GM19023 (cell line): ENCODE data around the gene EBF3.

Source experiments
- ATAC-seq: cut with Tn5 transposase; IDR thresholded peaks from one replicate; pipeline ENCODE4 v1.9.1; 2021; ENCODE audit warnings: mild to moderate bottlenecking, moderate library complexity; ENCODE audit not compliant: unreplicated experiment

Gene EBF3

GRCh38 chr10:129912986-129913695, 50.9 kb downstream of the EBF3 start:
- no peak for ATAC-seq

GRCh38 chr10:129912166-129912917, 51.7 kb downstream of the EBF3 start:
- ATAC-seq: no peak

- ATAC-seq: no peak
These were observed 52.5 kb downstream of the EBF3 start for GRCh38 chr10:129911451-129912165.

- ATAC-seq: no peak
These were observed 53.2 kb downstream of the EBF3 start for GRCh38 chr10:129910861-129911260.

DNA sequence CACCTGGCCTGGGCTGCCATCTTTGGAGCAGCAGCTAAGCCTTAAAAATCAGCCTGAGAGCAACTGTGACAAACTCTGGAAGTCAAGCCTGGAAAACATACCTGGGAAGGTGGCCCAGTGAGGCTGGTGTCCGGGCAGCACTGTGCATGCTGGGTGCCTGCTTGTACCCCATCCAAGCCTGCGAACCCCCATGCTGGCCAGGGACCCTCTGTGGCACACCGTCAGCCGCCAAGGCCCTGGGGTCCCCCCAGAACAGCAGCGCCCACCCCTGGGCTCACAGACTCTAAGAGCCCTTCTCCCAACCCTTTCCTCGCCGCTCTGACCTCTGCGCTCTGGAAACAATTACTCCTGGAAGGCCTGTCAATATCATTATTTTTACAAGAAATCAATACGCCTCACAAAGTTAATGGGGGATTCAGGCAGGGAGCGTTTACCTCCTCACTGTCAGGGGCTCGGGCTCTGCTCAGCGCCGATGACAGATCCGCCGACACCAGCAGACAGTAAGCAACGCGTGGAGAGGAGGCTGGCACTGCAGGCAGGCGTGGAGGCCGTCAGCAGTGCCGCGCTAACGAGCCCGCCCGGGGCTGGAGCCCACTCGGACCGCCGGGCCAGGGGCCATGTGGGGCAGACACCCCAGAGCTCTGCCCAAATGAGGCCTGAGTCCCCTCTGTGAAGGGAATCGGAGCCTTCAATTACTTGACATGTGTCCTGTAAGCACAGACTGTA, 54.4 kb downstream of the EBF3 start:
- no peak for ATAC-seq

GRCh38 chr10:129909080-129909479, 55.0 kb downstream of the EBF3 start:
- ATAC-seq: no peak

DNA sequence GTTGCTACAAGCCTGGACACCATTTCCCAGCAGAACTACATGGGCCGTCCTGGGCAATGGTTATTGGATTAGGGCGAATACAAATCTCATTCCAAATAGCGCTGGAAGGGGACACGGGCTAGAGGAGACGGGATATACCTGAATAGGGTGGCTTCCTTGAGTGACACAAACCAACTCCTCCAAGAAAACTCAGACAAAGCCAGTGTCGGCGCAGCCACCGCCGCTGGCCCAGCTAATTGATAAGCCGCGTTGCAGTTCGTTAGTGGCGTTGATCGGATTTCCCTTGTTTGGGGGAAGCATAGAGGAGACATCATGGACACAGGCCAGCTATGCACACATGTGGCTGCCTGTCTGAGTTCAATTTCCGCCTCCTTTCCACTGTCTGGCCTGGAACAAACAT, 55.7 kb downstream of the EBF3 start:
- ATAC-seq: no peak

- ATAC-seq: no peak
These were observed 58.5 kb downstream of the EBF3 start for GRCh38 chr10:129905553-129905952.

- no peak for ATAC-seq
These were observed 59.8 kb downstream of the EBF3 start for GRCh38 chr10:129904323-129904722.

DNA sequence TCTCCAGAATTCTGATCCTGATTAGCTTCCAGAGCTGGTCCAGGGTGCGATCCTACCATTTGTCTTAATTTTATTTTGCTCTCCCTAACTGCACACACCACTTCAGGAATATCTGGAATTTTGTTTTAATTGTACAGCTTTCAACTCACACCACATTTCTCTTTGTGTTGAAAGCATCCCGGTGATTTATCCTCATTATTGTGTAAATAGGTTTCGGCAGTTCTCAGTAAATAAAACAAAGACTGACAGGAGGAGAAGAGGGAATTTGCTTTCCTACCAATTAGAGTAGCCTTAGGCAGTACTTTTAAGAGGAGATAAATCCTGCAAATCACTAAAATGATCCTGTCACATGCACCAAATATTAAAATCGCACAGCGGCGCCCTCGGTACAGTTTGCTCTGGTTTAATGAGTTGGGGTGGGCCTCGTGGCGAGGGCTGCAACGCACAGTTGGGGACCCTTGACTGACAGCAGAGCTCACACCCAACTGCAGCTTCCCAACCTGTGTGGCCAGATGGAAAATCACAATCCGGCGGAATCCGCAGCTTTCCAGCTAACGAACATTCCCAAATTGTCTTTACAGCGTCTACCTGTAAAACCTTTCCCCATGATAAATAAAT, 62.6 kb downstream of the EBF3 start:
- ATAC-seq: no peak

- no peak for ATAC-seq
These were observed 63.2 kb downstream of the EBF3 start for GRCh38 chr10:129900825-129901224.

- no peak for ATAC-seq
These were observed 64.6 kb downstream of the EBF3 start for GRCh38 chr10:129899276-129900130.

GRCh38 chr10:129898706-129899268, 65.3 kb downstream of the EBF3 start:
- ATAC-seq: no peak

DNA sequence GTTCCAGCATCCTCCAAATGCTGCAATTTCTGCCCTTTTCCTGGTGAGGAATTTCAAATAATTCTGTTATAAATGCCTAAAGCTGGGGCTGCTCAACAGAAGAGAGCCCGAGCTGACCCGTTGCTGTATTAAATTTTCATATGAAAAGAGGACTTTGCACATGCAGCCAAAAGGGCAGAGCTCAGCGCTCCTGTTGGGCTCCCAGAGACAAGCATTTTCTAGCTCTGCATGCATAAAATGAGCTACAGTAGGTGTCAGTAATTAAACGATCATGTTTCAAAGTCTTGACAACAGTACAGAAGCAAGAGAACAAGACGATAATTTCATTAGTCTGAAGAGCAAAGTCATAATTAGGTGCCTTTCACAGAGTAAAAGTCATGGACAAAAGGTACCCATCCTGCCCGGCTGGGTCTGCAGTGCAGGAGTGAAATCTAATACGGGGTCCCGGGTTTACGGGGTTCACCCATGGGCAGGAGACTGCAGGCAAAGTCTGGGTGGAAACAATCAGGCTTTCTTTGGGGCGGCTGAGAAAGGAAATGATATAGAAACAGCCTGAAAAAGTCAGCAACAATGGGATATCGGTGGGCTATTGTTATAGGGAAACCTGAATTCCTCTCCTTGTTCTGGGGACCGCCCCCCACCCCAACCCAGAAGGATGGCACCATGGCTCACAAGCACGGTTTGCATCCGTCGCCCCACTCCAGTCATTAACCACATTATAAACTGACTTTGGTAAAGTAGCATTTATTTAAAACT, 66.0 kb downstream of the EBF3 start:
- ATAC-seq: no peak

DNA sequence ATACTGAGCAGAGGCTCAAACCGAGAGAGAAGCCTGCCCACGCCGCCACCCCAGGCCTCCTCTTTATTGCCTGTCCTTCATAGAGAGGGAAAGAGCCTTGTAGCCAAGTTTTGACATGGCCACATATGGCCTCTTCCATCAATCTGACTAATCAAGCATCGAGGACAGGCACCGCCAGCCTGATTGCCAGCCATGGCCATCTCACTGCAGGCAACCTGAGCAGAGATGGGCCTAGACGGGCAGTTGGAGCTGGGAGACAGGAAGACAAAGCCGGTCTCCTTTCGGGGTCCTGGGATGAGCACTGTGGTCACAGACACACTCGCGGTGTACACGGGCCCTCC, 67.2 kb downstream of the EBF3 start:
- no peak for ATAC-seq

- no peak for ATAC-seq
These were observed 67.8 kb downstream of the EBF3 start for GRCh38 chr10:129896136-129896859.

- ATAC-seq: no peak
These were observed 68.3 kb downstream of the EBF3 start for GRCh38 chr10:129895811-129896135.

DNA sequence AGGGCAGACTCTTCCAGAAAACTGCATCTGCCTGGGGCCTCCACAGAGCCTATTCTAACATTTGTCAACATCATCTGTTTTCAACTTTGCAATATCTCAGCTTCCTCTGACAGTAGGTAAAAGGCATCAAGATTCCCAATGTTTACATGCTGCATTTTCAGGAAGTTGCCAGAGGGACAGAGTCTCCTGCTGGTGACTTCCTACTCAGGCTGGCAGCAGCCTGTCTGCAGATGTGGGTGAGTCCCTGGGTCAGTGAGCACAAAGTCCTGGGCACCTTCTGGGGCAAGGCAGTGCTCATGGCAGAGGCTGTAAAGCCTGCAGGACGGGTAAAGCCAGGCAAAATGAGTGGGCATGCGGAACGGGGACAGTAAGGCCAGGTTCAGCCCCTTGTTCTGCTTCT, 69.4 kb downstream of the EBF3 start:
- no peak for ATAC-seq
